ENCODE measurements around the gene ADM5. TPM values are rescaled to one million over a fixed set of nuclear protein-coding genes. Genes with fewer than 3 reads are reported as not detected.

Gene ADM5
- polyA plus RNA-seq, 6 donors from 2014 or later: 0.19 to 0.47 (median 0.26) TPM; not detected in 2

- Mint-ChIP-seq H3K27me3 (peaks cover 11 to 30% (median 25%) of the 10 kb centered on the region in 3 donors), H3K4me1 (peaks cover 19 to 25% (median 25%) of the 10 kb centered on the region in 3 donors), H3K9me3 (no peaks in the 10 kb centered on the region), H3K27ac (peak overlapping the region in 2 of 6 donors; percentile 4 to 82), H3K36me3 (peaks cover 0 to 34% of the 10 kb centered on the region in 2 donors), H3K4me3 (no peak overlapping the region)
- DNase-seq (no peak), ATAC-seq (ENCODE audit: low read depth in 2 of 2) (no peak)
Observed at GRCh38 chr19:49687566-49688316, 1.7 kb upstream of the ADM5 start.

DNA sequence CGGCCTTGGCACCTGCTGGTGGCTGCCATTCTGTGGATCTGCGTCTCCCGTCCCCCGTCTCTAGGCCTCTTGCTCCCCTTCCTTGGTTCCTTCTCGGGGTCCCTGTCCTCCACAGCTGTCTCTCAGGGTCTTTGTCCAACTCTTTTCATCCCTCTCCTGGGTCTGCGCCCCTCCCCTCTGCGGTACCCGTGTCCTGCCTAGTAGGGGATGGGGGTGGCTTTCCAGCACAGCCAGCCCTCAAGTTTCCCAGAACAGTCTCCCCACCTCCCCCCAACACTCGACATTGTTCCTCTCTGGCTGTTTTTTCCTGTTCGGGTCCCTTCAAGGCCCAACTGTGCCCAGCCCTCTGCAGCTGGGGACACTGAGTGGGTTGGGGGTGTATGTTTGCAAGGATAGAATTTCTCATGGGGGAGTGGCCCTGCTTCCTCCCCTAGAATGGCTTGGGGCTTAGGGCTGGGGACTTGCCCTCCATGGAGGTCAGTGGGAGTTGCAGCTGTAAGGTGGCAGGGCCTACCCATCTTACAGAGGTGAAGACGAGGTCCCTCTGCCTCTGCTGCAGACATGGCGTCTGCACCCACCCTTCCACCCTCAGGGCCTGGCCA lies 762 bp upstream of the ADM5 start:
- Mint-ChIP-seq H3K4me3 (peak overlapping the region in 1 of 8 donors; percentile 56), H3K9me3 (no peaks in the 10 kb centered on the region), H3K27me3 (peaks cover 15 to 38% (median 32%) of the 10 kb centered on the region in 3 donors), H3K36me3 (peaks cover 0 to 34% of the 10 kb centered on the region in 2 donors), H3K27ac (peak overlapping the region in 1 of 6 donors; percentile 34), H3K4me1 (peaks cover 19 to 25% (median 25%) of the 10 kb centered on the region in 3 donors)
- no peak for ATAC-seq (ENCODE audit: low read depth in 2 of 2)
- no peak for DNase-seq

DNA sequence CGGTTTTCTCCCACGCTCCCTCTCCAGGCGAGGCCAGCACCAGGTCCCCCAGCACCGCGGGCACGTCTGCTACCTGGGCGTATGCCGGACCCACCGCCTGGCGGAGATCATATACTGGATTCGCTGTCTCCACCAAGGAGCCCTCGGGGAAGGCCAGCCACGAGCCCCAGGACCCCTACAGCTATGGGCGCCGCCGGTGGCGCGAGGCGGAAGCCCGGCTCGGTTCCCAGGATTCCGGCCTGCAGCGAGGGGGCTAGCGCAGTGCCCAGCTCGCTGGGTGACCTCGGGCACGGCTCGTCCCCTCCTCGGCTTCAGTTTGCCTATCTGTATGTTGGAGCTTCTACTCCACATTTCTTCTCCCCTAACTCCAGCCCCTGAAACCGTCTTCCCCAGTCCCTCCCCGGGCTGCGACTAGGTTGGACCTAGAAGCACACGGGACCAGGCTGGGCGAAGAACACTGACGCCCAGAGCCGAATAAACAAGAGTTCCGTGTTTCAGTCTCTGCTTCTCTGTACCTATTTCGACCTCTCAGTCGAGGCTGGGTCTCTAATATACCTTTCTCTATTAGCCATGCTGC lies 773 bp downstream of the ADM5 start:
- peaks cover 24 to 42% (median 41%) of the 10 kb centered on the region in 3 donors for H3K27me3 Mint-ChIP-seq
- DNase-seq (no peak), ATAC-seq (ENCODE audit: low read depth in 2 of 2) (peak; percentile 48)
- H3K27ac Mint-ChIP-seq: peak overlapping the region in 2 of 6 donors; percentile 3 to 16
- H3K36me3 Mint-ChIP-seq: peaks cover 0 to 27% of the 10 kb centered on the region in 2 donors
- H3K4me1 Mint-ChIP-seq: peaks cover 19 to 25% (median 23%) of the 10 kb centered on the region in 3 donors
- peaks cover 0 to 3% (median 0%) of the 10 kb centered on the region in 7 donors for H3K9me3 Mint-ChIP-seq
- H3K4me3 Mint-ChIP-seq: peak overlapping the region; percentile 79 to 95 (median 88)

GRCh38 chr19:49690656-49691242 lies 1.4 kb downstream of the ADM5 start, which contains the start of gene CPT1C:
CPT1C (plus strand) TSS chr19:49691116; CDS start chr19:49692253, 1,137 bp downstream.
- Mint-ChIP-seq H3K4me1 (peaks cover 19 to 23% (median 22%) of the 10 kb centered on the region in 3 donors), H3K27ac (peak within 1 kb of the TSS in 4 of 6 donors; percentile 3 to 63 (median 22)), H3K4me3 (peak within 1 kb of the TSS; percentile 79 to 95 (median 88)), H3K9me3 (peaks cover 0 to 3% (median 0%) of the 10 kb centered on the region in 7 donors), H3K27me3 (peaks cover 24 to 42% (median 41%) of the 10 kb centered on the region in 3 donors), H3K36me3 (peaks cover 0 to 21% of the 10 kb centered on the region in 2 donors)
- DNase-seq (no peak), ATAC-seq (ENCODE audit: low read depth in 2 of 2) (peak; percentile 50 to 59)

GRCh38 chr19:49691243-49692146 lies 2.1 kb downstream of the ADM5 start:
- peaks cover 19 to 23% (median 21%) of the 10 kb centered on the region in 3 donors for H3K4me1 Mint-ChIP-seq
- DNase-seq (no peak), ATAC-seq (ENCODE audit: low read depth in 2 of 2) (peak; percentile 19 to 34)
- H3K27ac Mint-ChIP-seq: peak overlapping the region in 2 of 6 donors; percentile 3 to 28
- peaks cover 0 to 3% (median 0%) of the 10 kb centered on the region in 7 donors for H3K9me3 Mint-ChIP-seq
- peak overlapping the region; percentile 79 to 95 (median 88) for H3K4me3 Mint-ChIP-seq
- H3K27me3 Mint-ChIP-seq: peaks cover 24 to 42% (median 41%) of the 10 kb centered on the region in 3 donors
- peaks cover 0 to 18% of the 10 kb centered on the region in 2 donors for H3K36me3 Mint-ChIP-seq

DNA sequence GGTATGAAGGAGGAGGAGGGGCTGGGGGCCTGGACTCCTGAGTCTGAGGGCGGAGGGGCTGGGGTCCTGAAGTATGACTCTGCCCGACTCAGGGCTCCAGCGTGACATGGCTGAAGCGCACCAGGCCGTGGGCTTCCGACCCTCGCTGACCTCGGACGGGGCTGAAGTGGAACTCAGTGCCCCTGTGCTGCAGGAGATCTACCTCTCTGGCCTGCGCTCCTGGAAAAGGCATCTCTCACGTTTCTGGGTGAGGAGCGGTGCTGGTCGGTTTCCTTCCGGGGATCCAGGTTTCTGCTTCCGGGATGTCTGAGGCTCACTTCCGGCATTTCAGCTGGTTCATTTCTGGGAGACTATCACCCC lies 2.7 kb downstream of the ADM5 start:
- no peak for DNase-seq
- Mint-ChIP-seq H3K4me3 (peak overlapping the region in 5 of 8 donors; percentile 17 to 93 (median 53)), H3K4me1 (peaks cover 19 to 23% (median 21%) of the 10 kb centered on the region in 3 donors), H3K9me3 (peaks cover 0 to 3% (median 0%) of the 10 kb centered on the region in 7 donors), H3K36me3 (peaks cover 0 to 17% of the 10 kb centered on the region in 2 donors), H3K27ac (no peak overlapping the region), H3K27me3 (peaks cover 24 to 42% (median 41%) of the 10 kb centered on the region in 3 donors)
- no peak for ATAC-seq (ENCODE audit: low read depth in 2 of 2)

DNA sequence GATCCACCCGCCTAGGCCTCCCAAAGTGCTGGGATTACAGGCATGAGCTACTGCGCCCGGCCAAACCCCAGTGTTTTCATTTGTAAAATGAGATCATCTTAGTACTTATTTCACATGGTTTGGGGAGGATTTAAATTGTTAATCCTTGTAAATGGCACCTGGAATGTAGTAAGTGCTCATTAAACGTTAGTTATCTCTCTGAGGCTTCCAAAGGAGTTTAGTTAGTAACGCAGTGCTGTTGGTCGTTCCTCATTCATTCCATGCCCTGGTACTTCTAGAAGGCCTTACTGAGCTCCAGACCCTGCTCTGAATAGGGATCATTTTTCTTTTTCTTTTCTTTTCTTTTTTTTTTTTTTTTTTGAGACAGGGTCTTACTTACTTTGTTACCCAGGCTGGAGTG lies 6.7 kb downstream of the ADM5 start:
- ATAC-seq (ENCODE audit: low read depth in 2 of 2) (no peak), DNase-seq (no peak)
- H3K36me3 Mint-ChIP-seq: peaks cover 0 to under 1% of the 10 kb centered on the region in 2 donors
- peaks cover 15 to 45% (median 33%) of the 10 kb centered on the region in 3 donors for H3K27me3 Mint-ChIP-seq
- no peak overlapping the region for H3K4me3 Mint-ChIP-seq
- peaks cover 0 to 3% (median 0%) of the 10 kb centered on the region in 7 donors for H3K9me3 Mint-ChIP-seq
- H3K27ac Mint-ChIP-seq: no peak overlapping the region
- peaks cover 3 to 8% (median 4%) of the 10 kb centered on the region in 3 donors for H3K4me1 Mint-ChIP-seq

- peaks cover 0 to 3% (median 2%) of the 10 kb centered on the region in 3 donors for H3K4me1 Mint-ChIP-seq
- ATAC-seq (ENCODE audit: low read depth in 2 of 2): no peak
- peaks cover 0 to 3% (median 0%) of the 10 kb centered on the region in 7 donors for H3K9me3 Mint-ChIP-seq
- H3K36me3 Mint-ChIP-seq: no peaks in the 10 kb centered on the region
- H3K27ac Mint-ChIP-seq: no peak overlapping the region
- no peak for DNase-seq
- peaks cover 12 to 45% (median 34%) of the 10 kb centered on the region in 3 donors for H3K27me3 Mint-ChIP-seq
- H3K4me3 Mint-ChIP-seq: peak overlapping the region in 1 of 8 donors; percentile 45
Observed at GRCh38 chr19:49696865-49697264, 7.5 kb downstream of the ADM5 start.

- peaks cover 4 to 45% (median 22%) of the 10 kb centered on the region in 3 donors for H3K27me3 Mint-ChIP-seq
- ATAC-seq (ENCODE audit: low read depth in 2 of 2) (no peak), DNase-seq (no peak)
- no peaks in the 10 kb centered on the region for H3K36me3 Mint-ChIP-seq
- H3K9me3 Mint-ChIP-seq: no peaks in the 10 kb centered on the region
- H3K27ac Mint-ChIP-seq: peak overlapping the region in 1 of 6 donors; percentile 37
- H3K4me1 Mint-ChIP-seq: no peaks in the 10 kb centered on the region
- H3K4me3 Mint-ChIP-seq: no peak overlapping the region
Observed at GRCh38 chr19:49699364-49699763, 10.0 kb downstream of the ADM5 start.

GRCh38 chr19:49700563-49700962 lies 11.2 kb downstream of the ADM5 start:
- no peak for ATAC-seq (ENCODE audit: low read depth in 2 of 2)

GRCh38 chr19:49701271-49701786 lies 11.9 kb downstream of the ADM5 start:
- Mint-ChIP-seq H3K36me3 (no peaks in the 10 kb centered on the region), H3K9me3 (no peaks in the 10 kb centered on the region), H3K27me3 (peaks cover 0 to 42% (median 21%) of the 10 kb centered on the region in 3 donors), H3K27ac (peak overlapping the region in 1 of 6 donors; percentile 26), H3K4me1 (no peaks in the 10 kb centered on the region), H3K4me3 (peak overlapping the region in 1 of 8 donors; percentile 41)
- ATAC-seq (ENCODE audit: low read depth in 2 of 2) (no peak), DNase-seq (no peak)

More at GRCh38 chr19:49700563-49700962, 11.2 kb downstream of the ADM5 start:
- Mint-ChIP-seq H3K27me3 (peaks cover 0 to 42% (median 21%) of the 10 kb centered on the region in 3 donors), H3K27ac (no peak overlapping the region), H3K9me3 (no peaks in the 10 kb centered on the region), H3K4me3 (no peak overlapping the region), H3K4me1 (no peaks in the 10 kb centered on the region), H3K36me3 (no peaks in the 10 kb centered on the region)
- no peak for DNase-seq

Measured in naive B cell (primary cell).